AG04450 (cell line): ENCODE results near the gene RYR3. TPM values are rescaled to one million over a fixed set of nuclear protein-coding genes. Genes with fewer than 3 reads are reported as not detected.

ENCODE experiments used
- CTCF ChIA-PET: fragments of 300-600, 350-600 bp; formaldehyde crosslinking; extraction: SDS; loops from one replicate; lab custom pipeline; 2022; ENCODE audit warnings: antibody characterized with exemption, inconsistent platforms; lab: Charles Lee
- POLR2A ChIA-PET: fragments of 350-600 bp; formaldehyde crosslinking; extraction: SDS; loops from one replicate; lab custom pipeline; 2021; ENCODE audit warnings: antibody characterized with exemption, inconsistent platforms; lab: Yijun Ruan, JAX
- DNase-seq: peaks from one replicate; pipeline ENCODE4 v3.0.0-alpha.2; 2011; ENCODE audit warnings: low read depth, low spot score
- H3K27ac ChIP-seq: one replicate; pipeline ENCODE4 v1.5.1; 2012; ENCODE audit warnings: low read depth, low read length, control low read depth
- H3K27me3 ChIP-seq: one replicate; pipeline ENCODE4 v1.6.0; 2012; ENCODE audit warnings: low read length; ENCODE audit not compliant: control insufficient read depth, insufficient read depth
- H3K4me3 ChIP-seq: 2 replicates; pipeline ENCODE4 v1.5.1; 2011; ENCODE audit warnings: mild to moderate bottlenecking, low read depth, low read length, control low read depth
- H3K9me3 ChIP-seq: 2 replicates; pipeline ENCODE4 v1.5.1; 2012; ENCODE audit warnings: low read length; ENCODE audit not compliant: control insufficient read depth, insufficient read depth
- polyA plus RNA-seq: library from polyadenylated mRNA; depleted of rRNA; stranded (reverse); fragments of >200 nt; gene quantifications from 2 replicates; pipeline ENCODE4 v1.2.3, GENCODE V29; 2011
- TF ChIP-seq, protein P1 (sequence below): IDR thresholded peaks from 2 replicates; pipeline ENCODE4 v1.5.1; 2011; ENCODE audit warnings: low read depth, low read length, control low read depth, inconsistent platforms

Gene RYR3
- polyA plus RNA-seq, 1 experiment, result not detected

DNA sequence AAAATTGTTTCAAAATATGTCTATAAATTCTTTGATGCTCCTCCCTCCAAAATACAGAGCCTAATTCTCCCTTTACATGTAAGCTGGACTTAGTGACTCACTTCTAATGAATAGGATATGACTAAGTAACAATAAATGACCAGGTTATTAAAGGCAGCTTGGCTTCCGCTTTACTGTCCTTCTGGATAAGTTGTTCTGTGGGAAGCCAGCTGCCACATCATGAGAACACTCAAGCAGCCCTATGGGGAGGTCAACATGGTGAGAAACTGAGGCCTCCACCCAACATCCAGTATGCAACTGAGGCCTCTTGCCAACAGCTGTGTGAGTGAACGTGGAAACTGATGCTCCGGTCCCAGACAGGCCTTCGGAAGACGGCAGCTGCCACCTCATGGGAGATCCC lies 410.2 kb downstream of the RYR3 start:
- TF ChIP-seq, protein P1, sequence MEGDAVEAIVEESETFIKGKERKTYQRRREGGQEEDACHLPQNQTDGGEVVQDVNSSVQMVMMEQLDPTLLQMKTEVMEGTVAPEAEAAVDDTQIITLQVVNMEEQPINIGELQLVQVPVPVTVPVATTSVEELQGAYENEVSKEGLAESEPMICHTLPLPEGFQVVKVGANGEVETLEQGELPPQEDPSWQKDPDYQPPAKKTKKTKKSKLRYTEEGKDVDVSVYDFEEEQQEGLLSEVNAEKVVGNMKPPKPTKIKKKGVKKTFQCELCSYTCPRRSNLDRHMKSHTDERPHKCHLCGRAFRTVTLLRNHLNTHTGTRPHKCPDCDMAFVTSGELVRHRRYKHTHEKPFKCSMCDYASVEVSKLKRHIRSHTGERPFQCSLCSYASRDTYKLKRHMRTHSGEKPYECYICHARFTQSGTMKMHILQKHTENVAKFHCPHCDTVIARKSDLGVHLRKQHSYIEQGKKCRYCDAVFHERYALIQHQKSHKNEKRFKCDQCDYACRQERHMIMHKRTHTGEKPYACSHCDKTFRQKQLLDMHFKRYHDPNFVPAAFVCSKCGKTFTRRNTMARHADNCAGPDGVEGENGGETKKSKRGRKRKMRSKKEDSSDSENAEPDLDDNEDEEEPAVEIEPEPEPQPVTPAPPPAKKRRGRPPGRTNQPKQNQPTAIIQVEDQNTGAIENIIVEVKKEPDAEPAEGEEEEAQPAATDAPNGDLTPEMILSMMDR, result no peak
- no peaks in the 10 kb centered on the region for H3K27me3 ChIP-seq
- CTCF ChIA-PET, result interaction anchor here (0.6 to 3.5 kb wide), 5 partner anchors 14 to 428 kb away, joined by 3 to 28 read pairs (median 6); no protein-coding TSS in a partner anchor
- H3K4me3 ChIP-seq, result no peak overlapping the region
- DNase-seq, result no peak
- POLR2A ChIA-PET, result no interaction called here
- H3K27ac ChIP-seq, result no peak overlapping the region
- H3K9me3 ChIP-seq, result no peaks in the 10 kb centered on the region

DNA sequence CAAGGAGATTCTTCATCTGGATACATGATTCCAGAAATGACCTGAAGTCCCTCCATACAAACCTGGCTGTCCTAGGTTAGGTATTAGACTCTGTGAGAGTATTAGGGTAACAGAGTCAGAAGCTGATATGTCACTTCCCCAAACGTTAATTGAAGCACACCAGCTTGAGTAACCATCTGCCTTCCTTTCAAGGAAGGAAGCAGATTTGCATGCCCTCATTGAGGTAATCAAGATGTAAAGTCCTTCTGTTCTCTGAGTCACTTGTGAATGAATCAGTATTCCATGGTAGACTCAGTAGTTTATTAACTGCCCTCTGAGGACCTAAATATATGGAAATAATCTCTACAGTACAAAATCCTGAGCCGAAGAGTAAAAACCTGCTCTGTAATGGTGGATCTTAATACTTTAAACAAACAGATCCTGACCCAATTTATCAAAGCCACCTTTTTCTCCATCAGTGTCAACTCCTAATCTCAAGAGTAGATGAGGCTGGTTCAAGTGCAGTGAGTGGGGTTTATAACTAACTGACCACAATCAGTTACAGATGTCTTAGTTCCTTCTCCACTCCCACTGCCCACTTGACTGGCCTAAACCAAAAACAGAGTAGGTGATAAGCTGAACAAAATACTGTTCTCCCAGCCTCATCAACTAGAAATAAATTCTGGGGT lies 411.4 kb downstream of the RYR3 start:
- no peaks in the 10 kb centered on the region for H3K9me3 ChIP-seq
- TF ChIP-seq, protein P1, result no peak
- H3K27ac ChIP-seq, result no peak overlapping the region
- CTCF ChIA-PET, result interaction anchor here (1.1 to 3.5 kb wide), 5 partner anchors 13 to 429 kb away, joined by 3 to 28 read pairs (median 11); no protein-coding TSS in a partner anchor
- H3K27me3 ChIP-seq, result no peaks in the 10 kb centered on the region
- POLR2A ChIA-PET, result no interaction called here
- H3K4me3 ChIP-seq, result no peak overlapping the region
- no peak for DNase-seq

DNA sequence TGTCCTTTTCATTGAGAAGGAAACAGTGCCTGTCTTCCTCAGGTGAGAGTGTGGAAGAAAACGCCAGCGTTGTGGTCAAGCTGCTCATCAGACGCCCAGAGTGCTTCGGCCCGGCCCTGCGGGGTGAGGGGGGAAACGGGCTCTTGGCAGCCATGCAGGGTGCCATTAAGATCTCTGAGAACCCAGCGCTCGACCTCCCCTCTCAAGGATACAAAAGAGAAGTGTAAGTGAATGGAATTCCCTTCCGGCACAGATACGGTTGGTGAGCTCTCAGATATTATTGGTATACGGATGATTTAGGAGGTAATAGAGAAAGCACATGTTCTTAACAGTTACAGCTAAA lies 411.9 kb downstream of the RYR3 start:
- Histone ChIP-seq H3K27me3 (no peaks in the 10 kb centered on the region), H3K4me3 (no peak overlapping the region), H3K27ac (no peak overlapping the region), H3K9me3 (no peaks in the 10 kb centered on the region)
- CTCF ChIA-PET, result interaction anchor here (1.1 to 2.3 kb wide), 2 partner anchors 13 to 14 kb away, joined by 3 to 15 read pairs; no protein-coding TSS in a partner anchor
- TF ChIP-seq, protein P1, result no peak
- no peak for DNase-seq
- POLR2A ChIA-PET, result no interaction called here

DNA sequence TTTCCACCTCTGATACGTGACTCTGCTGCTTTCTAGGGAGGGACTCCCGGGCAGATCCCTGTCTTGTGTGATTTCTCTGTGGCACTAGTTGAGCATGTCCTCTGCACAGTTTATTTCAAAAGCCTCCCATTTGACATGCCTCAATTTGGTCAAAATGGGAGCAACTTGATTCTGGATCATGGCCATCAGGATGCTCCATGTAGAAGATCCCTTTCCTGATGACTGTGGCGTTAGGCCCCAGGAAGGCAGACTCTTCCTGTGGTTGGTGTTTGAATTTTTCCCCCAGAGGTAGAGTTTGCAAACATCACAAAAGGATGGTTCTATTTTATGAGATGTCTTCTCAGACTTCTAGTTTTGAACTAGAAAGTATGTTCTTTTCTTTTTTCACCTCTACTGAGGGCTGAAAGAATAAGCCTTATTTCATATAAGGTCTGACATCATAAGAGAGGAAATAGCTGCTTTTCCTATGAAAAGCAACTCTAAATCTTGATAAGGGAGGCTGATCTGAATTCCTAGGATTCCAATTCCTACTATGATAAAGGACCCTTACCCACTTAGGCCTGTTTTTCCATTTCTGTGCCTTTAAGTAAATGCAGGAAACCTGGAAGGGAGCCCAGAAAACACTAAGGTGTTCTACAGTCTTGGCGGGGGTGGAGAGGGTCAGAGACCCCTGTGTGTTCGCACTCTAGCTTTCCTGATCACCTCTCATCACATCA lies 413.7 kb downstream of the RYR3 start:
- no peak overlapping the region for H3K4me3 ChIP-seq
- H3K27ac ChIP-seq, result no peak overlapping the region
- H3K9me3 ChIP-seq, result no peaks in the 10 kb centered on the region
- TF ChIP-seq, protein P1, result no peak
- no peaks in the 10 kb centered on the region for H3K27me3 ChIP-seq
- POLR2A ChIA-PET, result no interaction called here
- DNase-seq, result no peak
- CTCF ChIA-PET, result interaction anchor here (0.9 to 2.3 kb wide), 4 partner anchors 10 to 270 kb away, joined by 3 to 15 read pairs (median 6); no protein-coding TSS in a partner anchor

DNA sequence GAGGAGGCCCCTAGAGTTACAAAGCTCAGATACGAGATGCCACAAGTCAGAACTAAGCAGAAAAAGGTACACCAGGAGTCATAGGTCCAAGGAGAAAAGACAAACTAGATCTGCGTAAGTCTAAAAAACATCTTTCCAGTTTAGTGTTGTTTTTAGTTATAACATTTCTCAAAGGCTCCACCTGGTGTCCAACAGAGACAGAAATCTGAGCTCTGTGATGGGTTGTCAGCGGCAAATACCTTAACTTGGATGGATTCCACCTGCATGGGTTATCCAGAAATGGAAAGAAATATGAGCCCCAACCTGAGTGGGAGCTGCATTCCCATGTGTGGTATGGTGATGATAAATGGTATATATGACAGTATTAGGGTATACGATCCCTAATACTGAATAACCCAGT lies 418.9 kb downstream of the RYR3 start:
- CTCF ChIA-PET, result interaction anchor here (0.7 to 5.3 kb wide), 8 partner anchors 8 to 512 kb away, joined by 3 to 29 read pairs (median 8); no protein-coding TSS in a partner anchor
- Histone ChIP-seq H3K4me3 (no peak overlapping the region), H3K27me3 (no peaks in the 10 kb centered on the region), H3K9me3 (no peaks in the 10 kb centered on the region), H3K27ac (no peak overlapping the region)
- DNase-seq, result no peak
- POLR2A ChIA-PET, result no interaction called here
- TF ChIP-seq, protein P1, result peak; percentile 26; the same call in 1 of the 2 replicates
